Measurements from ENCODE around the gene CRACR2B.

DNA sequence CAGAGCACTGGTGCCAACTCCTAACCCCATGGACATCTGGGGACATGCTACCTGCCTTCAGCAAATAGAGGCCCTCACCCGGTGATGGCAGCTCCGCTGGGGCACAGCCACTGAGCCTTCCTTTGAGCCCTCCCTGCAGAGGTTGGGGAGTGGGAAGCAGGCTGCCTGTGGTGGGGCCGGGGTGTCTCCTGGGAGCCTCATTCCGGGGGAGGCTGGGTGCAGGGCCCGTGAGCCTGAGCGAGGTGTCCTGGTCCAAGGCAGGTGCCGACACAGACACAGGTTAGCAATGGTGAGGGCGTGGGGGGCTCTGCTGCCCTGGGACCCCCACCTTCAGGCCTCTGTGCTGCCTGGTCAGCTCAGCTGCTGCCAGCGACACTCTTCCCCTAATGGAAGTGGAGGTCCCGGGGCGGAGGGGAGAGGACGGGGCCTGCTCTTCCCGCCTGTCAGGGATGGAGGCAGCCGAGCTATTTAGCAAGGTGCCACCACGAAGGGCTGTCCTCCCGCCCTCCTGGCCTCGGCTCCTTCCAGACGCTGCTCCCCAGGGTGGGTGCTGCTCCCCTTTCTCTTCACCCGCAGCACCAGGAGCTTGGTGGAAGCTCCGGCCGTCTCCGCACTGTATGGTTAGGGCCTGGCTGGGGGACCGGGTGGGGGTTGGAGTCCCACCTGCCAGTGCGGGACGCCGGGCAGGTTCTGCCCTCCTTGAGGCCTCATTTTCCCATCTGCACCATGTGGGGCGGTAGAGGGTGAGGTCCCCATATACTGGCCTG is 26.1 kb downstream of the CRACR2B start:
- no peak for TF ChIP-seq SIN3A (IDR thresholded peaks at IDR 0.05; ENCODE audit: borderline replicate concordance, insufficient read depth, low read length)
- no peak for TF ChIP-seq TAF1 (IDR thresholded peaks at IDR 0.05; ENCODE audit: borderline replicate concordance, insufficient read depth, low read length)

Measured in PFSK-1 (cell line).